ENCODE results near the gene ZNF398. TPM values are rescaled to one million over a fixed set of nuclear protein-coding genes. Genes with fewer than 3 reads are reported as not detected.

Gene ZNF398
- total RNA-seq, result 10 to 100 TPM; 12.8 to 19.9 (median 15.0) TPM

- peak; percentile 65 to 98 (median 82) for TF ChIP-seq CTCF (IDR thresholded peaks at IDR 0.05 in 4 of 5, conservative IDR thresholded peaks at IDR 0.05 in 1 of 5)
- peak; percentile 50 to 68 for TF ChIP-seq POLR2A (IDR thresholded peaks at IDR 0.05)
- Histone ChIP-seq H3K4me1 (peaks cover 6 to 13% of the 10 kb centered on the region in 2 donors), H3K4me3 (peak within 1 kb of the TSS; percentile 76 to 98 (median 94)), H3K9me3 (no peaks in the 10 kb centered on the region), H3K27me3 (no peaks in the 10 kb centered on the region), H3K36me3 (no peaks in the 10 kb centered on the region), H3K27ac (peak within 1 kb of the TSS; percentile 85 to 96 (median 92))
- peak; percentile 54 to 58 for DNase-seq
- in situ Hi-C loops (cut with MboI; ENCODE audit: low sequenced_read_pairs in 4 of 4), result no loop called here
- peak; percentile 87 to 92 for ATAC-seq
- intact Hi-C loops (cut with DNase I; ENCODE audit: low total_unique reads), result loop anchor here (1.0 to 2.0 kb wide), 3 partner anchors 21 to 92 kb away; partner anchors contain the start of genes ZNF212, ZNF425 and ZNF786
Observed at GRCh38 chr7:149147072-149147751, at the start of gene ZNF398. TSS of gene ZNF398 (plus strand) at chr7:149147453. CDS start at chr7:149147743, 290 bp downstream.

- no peaks in the 10 kb centered on the region for H3K36me3 ChIP-seq
- intact Hi-C loops (cut with DNase I; ENCODE audit: low total_unique reads) (no loop called here), in situ Hi-C loops (cut with MboI; ENCODE audit: low sequenced_read_pairs in 4 of 4) (no loop called here)
- TF ChIP-seq CTCF (IDR thresholded peaks at IDR 0.05 in 4 of 5, conservative IDR thresholded peaks at IDR 0.05 in 1 of 5), result no peak
- TF ChIP-seq POLR2A (IDR thresholded peaks at IDR 0.05), result no peak
- H3K27ac ChIP-seq, result no peak overlapping the region
- no peaks in the 10 kb centered on the region for H3K9me3 ChIP-seq
- H3K27me3 ChIP-seq, result no peaks in the 10 kb centered on the region
- no peak overlapping the region for H3K4me3 ChIP-seq
- DNase-seq, result no peak
- no peak for ATAC-seq
- no peaks in the 10 kb centered on the region for H3K4me1 ChIP-seq
Observed at GRCh38 chr7:149099058-149099457, 48.2 kb upstream of the ZNF398 start.

GRCh38 chr7:149100821-149101220 is 46.4 kb upstream of the ZNF398 start:
- in situ Hi-C loops (cut with MboI; ENCODE audit: low sequenced_read_pairs in 4 of 4) (no loop called here), intact Hi-C loops (cut with DNase I; ENCODE audit: low total_unique reads) (no loop called here)
- Histone ChIP-seq H3K27ac (no peak overlapping the region), H3K4me1 (no peaks in the 10 kb centered on the region), H3K9me3 (no peaks in the 10 kb centered on the region), H3K27me3 (no peaks in the 10 kb centered on the region), H3K4me3 (no peak overlapping the region), H3K36me3 (no peaks in the 10 kb centered on the region)
- TF ChIP-seq CTCF (IDR thresholded peaks at IDR 0.05 in 4 of 5, conservative IDR thresholded peaks at IDR 0.05 in 1 of 5) (no peak), POLR2A (IDR thresholded peaks at IDR 0.05) (no peak)
- ATAC-seq, result no peak
- DNase-seq, result no peak

- ATAC-seq (no peak), DNase-seq (no peak)
- no peaks in the 10 kb centered on the region for H3K27me3 ChIP-seq
Observed at GRCh38 chr7:149102666-149103065, 44.6 kb upstream of the ZNF398 start.

More at GRCh38 chr7:149102666-149103065, 44.6 kb upstream of the ZNF398 start:
- Histone ChIP-seq H3K9me3 (no peaks in the 10 kb centered on the region), H3K27ac (no peak overlapping the region), H3K4me3 (no peak overlapping the region), H3K4me1 (no peaks in the 10 kb centered on the region), H3K36me3 (no peaks in the 10 kb centered on the region)
- in situ Hi-C loops (cut with MboI; ENCODE audit: low sequenced_read_pairs in 4 of 4), result no loop called here
- no peak for TF ChIP-seq POLR2A (IDR thresholded peaks at IDR 0.05)
- no peak for TF ChIP-seq CTCF (IDR thresholded peaks at IDR 0.05 in 4 of 5, conservative IDR thresholded peaks at IDR 0.05 in 1 of 5)
- intact Hi-C loops (cut with DNase I; ENCODE audit: low total_unique reads), result no loop called here

Data from gastrocnemius medialis (tissue), 4 donors.